ENCODE results near the gene ZCCHC2. TPM values are rescaled to one million over a fixed set of nuclear protein-coding genes. Genes with fewer than 3 reads are reported as not detected.

The ZCCHC2 gene
- total RNA-seq, 4 donors from 2014 or later = 35.6 to 54.5 (median 37.2) TPM

GRCh38 chr18:62523631-62524439 is 1.0 kb downstream of the ZCCHC2 start:
- peak; percentile 49 to 73 (median 73) for DNase-seq
- Histone ChIP-seq H3K9me3 (no peaks in the 10 kb centered on the region), H3K27ac (peak overlapping the region; percentile 95 to 100 (median 96)), H3K4me3 (peak overlapping the region; percentile 76 to 89 (median 85)), H3K36me3 (no peaks in the 10 kb centered on the region), H3K27me3 (no peaks in the 10 kb centered on the region), H3K4me1 (peaks cover 0 to 31% (median 8%) of the 10 kb centered on the region in 4 donors)
- TF ChIP-seq CTCF (IDR thresholded peaks at IDR 0.05) (no peak), POLR2A (IDR thresholded peaks at IDR 0.05) (no peak)

- peak; percentile 61 to 86 (median 80) for DNase-seq
- Histone ChIP-seq H3K9me3 (no peaks in the 10 kb centered on the region), H3K4me3 (peak overlapping the region; percentile 76 to 89 (median 85)), H3K36me3 (no peaks in the 10 kb centered on the region), H3K27ac (peak overlapping the region; percentile 95 to 100 (median 96)), H3K4me1 (peaks cover 0 to 35% (median 8%) of the 10 kb centered on the region in 4 donors), H3K27me3 (no peaks in the 10 kb centered on the region)
- TF ChIP-seq CTCF (IDR thresholded peaks at IDR 0.05) (no peak), POLR2A (IDR thresholded peaks at IDR 0.05) (peak; percentile 47 to 62)
These were observed 1.8 kb downstream of the ZCCHC2 start for GRCh38 chr18:62524440-62525200.

- no peak for TF ChIP-seq POLR2A (IDR thresholded peaks at IDR 0.05)
- TF ChIP-seq CTCF (IDR thresholded peaks at IDR 0.05) = no peak
- Histone ChIP-seq H3K27me3 (no peaks in the 10 kb centered on the region), H3K36me3 (no peaks in the 10 kb centered on the region), H3K4me1 (peaks cover 0 to 39% (median 8%) of the 10 kb centered on the region in 4 donors), H3K9me3 (no peaks in the 10 kb centered on the region), H3K27ac (peak overlapping the region; percentile 95 to 100 (median 96)), H3K4me3 (peak overlapping the region in 3 of 4 donors; percentile 76 to 89 (median 85))
- DNase-seq = no peak
These were observed 2.8 kb downstream of the ZCCHC2 start for GRCh38 chr18:62525608-62526007.

- peak overlapping the region; percentile 95 to 100 (median 96) for H3K27ac ChIP-seq
- H3K9me3 ChIP-seq = no peaks in the 10 kb centered on the region
- no peaks in the 10 kb centered on the region for H3K36me3 ChIP-seq
- peak overlapping the region; percentile 76 to 89 (median 86) for H3K4me3 ChIP-seq
- H3K27me3 ChIP-seq = no peaks in the 10 kb centered on the region
- DNase-seq = peak; percentile 69 to 90 (median 88)
- H3K4me1 ChIP-seq = peaks cover 0 to 35% (median 10%) of the 10 kb centered on the region in 4 donors
- TF ChIP-seq POLR2A (IDR thresholded peaks at IDR 0.05) = peak; percentile 67 to 69
- no peak for TF ChIP-seq CTCF (IDR thresholded peaks at IDR 0.05)
These were observed 3.5 kb downstream of the ZCCHC2 start for GRCh38 chr18:62526098-62527025.

GRCh38 chr18:62529597-62529996 is 6.8 kb downstream of the ZCCHC2 start:
- TF ChIP-seq POLR2A (IDR thresholded peaks at IDR 0.05) (no peak), CTCF (IDR thresholded peaks at IDR 0.05) (no peak)
- no peak for DNase-seq
- H3K9me3 ChIP-seq = no peaks in the 10 kb centered on the region
- no peak overlapping the region for H3K4me3 ChIP-seq
- no peak overlapping the region for H3K27ac ChIP-seq
- no peaks in the 10 kb centered on the region for H3K36me3 ChIP-seq
- peaks cover 0 to 41% (median 10%) of the 10 kb centered on the region in 4 donors for H3K4me1 ChIP-seq
- H3K27me3 ChIP-seq = no peaks in the 10 kb centered on the region

All from Peyer's patch (tissue), 4 donors.